ENCODE measurements around the gene ZBED4.

ZBED4 gene, protein sequence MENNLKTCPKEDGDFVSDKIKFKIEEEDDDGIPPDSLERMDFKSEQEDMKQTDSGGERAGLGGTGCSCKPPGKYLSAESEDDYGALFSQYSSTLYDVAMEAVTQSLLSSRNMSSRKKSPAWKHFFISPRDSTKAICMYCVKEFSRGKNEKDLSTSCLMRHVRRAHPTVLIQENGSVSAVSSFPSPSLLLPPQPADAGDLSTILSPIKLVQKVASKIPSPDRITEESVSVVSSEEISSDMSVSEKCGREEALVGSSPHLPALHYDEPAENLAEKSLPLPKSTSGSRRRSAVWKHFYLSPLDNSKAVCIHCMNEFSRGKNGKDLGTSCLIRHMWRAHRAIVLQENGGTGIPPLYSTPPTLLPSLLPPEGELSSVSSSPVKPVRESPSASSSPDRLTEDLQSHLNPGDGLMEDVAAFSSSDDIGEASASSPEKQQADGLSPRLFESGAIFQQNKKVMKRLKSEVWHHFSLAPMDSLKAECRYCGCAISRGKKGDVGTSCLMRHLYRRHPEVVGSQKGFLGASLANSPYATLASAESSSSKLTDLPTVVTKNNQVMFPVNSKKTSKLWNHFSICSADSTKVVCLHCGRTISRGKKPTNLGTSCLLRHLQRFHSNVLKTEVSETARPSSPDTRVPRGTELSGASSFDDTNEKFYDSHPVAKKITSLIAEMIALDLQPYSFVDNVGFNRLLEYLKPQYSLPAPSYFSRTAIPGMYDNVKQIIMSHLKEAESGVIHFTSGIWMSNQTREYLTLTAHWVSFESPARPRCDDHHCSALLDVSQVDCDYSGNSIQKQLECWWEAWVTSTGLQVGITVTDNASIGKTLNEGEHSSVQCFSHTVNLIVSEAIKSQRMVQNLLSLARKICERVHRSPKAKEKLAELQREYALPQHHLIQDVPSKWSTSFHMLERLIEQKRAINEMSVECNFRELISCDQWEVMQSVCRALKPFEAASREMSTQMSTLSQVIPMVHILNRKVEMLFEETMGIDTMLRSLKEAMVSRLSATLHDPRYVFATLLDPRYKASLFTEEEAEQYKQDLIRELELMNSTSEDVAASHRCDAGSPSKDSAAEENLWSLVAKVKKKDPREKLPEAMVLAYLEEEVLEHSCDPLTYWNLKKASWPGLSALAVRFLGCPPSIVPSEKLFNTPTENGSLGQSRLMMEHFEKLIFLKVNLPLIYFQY

DNA sequence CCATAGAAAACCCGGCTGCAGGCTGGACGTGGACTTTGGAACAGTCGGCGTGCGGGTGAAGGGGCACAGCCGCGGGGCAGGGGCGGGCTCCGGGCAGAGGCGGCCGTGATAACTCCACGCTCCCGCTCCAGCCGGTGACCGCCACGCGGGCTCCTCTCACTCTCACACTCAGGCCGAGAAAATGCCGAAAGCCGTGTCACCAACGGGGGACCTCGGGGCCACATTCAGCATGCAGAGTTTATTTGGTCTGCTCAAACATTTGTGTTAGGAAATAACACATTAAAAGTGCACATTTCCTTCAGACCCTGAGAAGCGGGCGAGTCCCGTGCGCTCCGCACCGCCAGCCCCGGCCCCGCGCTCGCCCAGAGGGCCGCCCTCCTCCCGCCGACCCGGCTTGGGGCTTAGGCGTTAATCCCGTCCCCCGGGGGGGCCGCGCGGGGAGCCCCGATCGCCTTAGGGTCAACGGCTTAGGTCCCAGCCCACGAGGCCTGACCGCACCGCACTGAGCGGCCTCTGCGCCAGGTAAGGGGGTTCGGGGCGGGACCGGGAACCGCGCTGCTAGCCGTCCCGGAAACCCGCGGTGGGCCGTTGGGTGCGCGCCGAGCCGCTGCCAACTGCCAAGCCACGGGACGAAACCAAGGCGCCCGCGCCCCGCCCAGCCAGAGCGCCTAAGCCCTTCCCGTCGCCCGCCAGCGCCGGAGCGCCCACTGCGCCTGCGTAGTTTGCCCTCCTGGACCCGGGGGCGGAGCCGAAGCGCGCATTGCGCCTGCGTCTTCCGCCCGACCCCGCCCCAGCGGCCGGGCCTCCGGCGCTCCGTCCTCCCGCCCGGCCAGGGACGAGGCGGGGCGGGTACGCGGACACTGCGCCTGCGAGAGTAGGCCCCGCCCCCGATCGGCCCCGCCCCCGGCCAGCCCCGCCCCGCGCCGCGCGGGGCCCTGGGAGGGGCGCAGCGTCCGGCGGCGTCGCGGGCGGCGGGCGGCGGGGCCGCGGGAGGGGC, at the start of gene ZBED4:
Gene ZBED4 (plus strand): TSS at position 947 of the 997 bp plus-strand sequence. CDS start 29,819 bp downstream, outside the sequence.
- peak; percentile 92 for DNase-seq (ENCODE audit: low read depth)
- TF ChIP-seq, protein P1, sequence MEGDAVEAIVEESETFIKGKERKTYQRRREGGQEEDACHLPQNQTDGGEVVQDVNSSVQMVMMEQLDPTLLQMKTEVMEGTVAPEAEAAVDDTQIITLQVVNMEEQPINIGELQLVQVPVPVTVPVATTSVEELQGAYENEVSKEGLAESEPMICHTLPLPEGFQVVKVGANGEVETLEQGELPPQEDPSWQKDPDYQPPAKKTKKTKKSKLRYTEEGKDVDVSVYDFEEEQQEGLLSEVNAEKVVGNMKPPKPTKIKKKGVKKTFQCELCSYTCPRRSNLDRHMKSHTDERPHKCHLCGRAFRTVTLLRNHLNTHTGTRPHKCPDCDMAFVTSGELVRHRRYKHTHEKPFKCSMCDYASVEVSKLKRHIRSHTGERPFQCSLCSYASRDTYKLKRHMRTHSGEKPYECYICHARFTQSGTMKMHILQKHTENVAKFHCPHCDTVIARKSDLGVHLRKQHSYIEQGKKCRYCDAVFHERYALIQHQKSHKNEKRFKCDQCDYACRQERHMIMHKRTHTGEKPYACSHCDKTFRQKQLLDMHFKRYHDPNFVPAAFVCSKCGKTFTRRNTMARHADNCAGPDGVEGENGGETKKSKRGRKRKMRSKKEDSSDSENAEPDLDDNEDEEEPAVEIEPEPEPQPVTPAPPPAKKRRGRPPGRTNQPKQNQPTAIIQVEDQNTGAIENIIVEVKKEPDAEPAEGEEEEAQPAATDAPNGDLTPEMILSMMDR (conservative IDR thresholded peaks at IDR 0.05; ENCODE audit: low read length), result no peak
- peak within 1 kb of the TSS; percentile 82 for H3K4me3 ChIP-seq (ENCODE audit: low read length)

DNA sequence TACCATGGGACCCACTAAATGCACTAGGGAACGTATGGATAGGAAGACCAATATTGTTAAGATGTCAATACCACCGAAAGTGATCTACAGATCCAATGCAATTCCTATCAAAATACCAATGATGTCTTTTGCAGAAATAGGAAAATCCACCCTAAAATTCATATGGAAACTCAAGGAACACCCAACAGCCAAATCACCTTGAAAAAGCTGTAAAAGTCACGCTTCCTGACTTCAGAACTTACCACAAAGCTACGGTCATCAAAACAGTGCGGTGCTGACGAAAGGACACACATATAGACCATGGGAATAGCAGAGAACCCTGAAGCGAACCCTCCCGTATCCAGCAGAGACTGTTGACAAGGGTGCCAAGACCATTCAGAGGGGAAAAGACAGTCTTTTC, 46.5 kb upstream of the ZBED4 start:
- no peak for DNase-seq (ENCODE audit: low read depth)
- TF ChIP-seq, protein P1 (conservative IDR thresholded peaks at IDR 0.05; ENCODE audit: low read length), result no peak
- H3K4me3 ChIP-seq (ENCODE audit: low read length), result no peak overlapping the region

DNA sequence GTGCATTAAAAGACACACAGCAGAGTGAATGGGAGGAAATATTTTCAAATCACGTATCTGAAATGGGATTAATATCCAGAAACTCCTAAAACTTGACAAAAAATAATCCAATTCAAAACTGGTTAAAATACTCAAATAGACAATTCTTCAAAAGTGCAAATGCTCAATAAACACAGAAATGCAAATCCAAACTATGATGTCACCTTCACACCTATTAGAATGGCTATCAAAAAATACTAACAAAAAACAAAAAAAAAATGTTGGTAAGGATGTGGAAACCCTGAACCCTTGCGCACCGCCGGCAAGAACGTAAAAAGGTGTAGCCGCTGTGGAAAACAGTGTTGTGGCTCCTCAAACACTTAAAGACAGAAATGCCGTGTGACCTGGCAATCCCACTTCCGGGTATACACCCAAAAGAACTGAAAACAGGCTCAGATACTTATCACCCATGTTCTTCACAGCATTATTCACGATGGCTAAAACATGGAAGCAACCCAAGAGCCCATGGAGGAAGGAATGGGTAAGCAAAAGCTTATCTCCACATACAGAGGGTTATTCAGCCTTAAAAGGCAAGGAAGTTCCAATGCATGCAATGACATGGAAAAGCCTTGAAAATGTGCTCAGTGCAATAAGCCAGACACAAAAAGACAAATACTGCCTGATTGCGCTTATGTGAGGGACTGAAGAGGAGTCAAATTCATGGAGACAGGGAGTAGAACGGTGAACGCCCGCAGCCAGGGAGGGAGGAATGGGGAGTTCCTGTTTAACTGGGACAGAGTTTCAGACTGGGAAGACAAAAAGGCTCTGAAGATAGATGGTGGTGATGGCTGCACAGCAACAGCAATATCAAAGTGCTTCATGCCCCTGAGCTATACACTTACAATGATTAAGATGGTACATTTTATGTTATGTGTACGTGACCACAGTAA, 45.6 kb upstream of the ZBED4 start:
- TF ChIP-seq, protein P1 (conservative IDR thresholded peaks at IDR 0.05; ENCODE audit: low read length), result no peak
- DNase-seq (ENCODE audit: low read depth), result no peak
- H3K4me3 ChIP-seq (ENCODE audit: low read length), result no peak overlapping the region

DNA sequence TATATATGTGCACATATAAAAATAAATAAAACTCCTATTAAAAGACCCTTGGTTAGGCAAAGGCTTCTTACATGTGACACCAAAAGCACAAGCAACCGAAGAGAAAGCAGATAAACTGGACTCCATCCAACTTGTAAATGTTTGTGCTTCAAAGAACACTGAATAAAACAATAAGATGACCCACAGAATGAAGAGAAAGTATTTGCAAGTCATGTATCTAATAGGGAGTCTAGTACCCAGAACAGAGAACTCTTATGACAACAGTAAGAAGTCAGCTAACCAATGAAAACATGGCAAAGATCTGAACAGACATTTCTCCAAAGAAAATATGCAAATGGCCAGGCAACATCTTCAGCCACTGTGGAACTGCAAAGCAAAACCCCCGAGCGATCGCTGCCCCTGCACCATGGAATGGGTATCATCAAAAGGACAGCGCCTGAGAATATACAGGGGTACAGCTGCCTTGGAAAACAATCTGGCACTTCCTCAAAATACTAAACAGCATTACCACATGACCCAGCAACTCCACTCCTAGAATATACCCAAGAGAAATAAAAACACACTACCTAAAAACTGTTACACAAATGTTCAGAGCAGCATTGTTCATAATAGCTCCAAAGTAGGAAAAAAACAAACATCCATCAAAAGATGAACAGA, 43.2 kb upstream of the ZBED4 start:
- peak; percentile 26 for DNase-seq (ENCODE audit: low read depth)
- TF ChIP-seq, protein P1 (conservative IDR thresholded peaks at IDR 0.05; ENCODE audit: low read length), result no peak
- no peak overlapping the region for H3K4me3 ChIP-seq (ENCODE audit: low read length)

DNA sequence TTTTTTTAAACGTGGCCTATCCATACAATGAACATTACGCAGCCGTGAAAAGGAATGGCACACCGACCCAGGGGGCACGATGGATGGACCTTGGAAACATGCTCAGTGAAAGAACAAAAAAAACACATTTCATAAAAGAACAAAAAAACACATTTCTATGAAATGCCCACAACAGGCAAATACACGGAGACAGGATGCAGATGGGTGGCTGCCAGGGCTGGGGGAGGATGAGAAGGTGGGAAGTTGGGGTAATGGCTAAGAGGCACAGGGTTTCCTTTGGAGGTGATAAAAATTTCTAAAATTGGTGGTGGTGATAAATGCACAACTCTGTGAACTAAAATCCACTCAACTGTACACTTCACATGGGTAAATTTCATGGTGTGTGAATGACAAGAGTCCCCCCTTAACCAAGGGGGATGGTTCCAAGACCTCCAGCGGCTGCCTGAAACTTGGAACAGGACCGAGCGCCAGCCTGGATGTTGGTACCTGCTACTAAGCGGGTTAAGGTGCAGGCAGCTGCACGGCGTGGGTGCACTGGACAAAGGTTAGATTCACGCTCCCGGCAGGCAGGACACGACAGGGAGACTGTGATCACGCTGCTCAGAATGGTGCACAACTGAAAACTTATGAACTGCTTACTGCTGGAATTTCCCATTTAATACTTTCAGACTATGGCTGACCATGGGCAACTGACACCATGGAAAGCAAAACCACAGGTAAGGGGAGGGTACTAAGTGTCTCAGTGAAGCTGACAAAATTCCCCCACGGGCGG, 42.4 kb upstream of the ZBED4 start:
- no peak for DNase-seq (ENCODE audit: low read depth)
- no peak overlapping the region for H3K4me3 ChIP-seq (ENCODE audit: low read length)
- TF ChIP-seq, protein P1 (conservative IDR thresholded peaks at IDR 0.05; ENCODE audit: low read length), result no peak
